ENCODE results near the gene DCHS1.

GRCh38 chr11:6652182-6652581 lies 3.4 kb downstream of the DCHS1 start:
- TF ChIP-seq ZNF423 (CRISPR knock-in tag; IDR thresholded peaks at IDR 0.05) (no peak), CTCF (IDR thresholded peaks at IDR 0.05) (no peak), ZNF317 (CRISPR knock-in tag; IDR thresholded peaks at IDR 0.05; ENCODE audit: borderline replicate concordance, low read depth) (no peak), SP1 (CRISPR knock-in tag; conservative IDR thresholded peaks at IDR 0.05) (no peak), ATF1 (CRISPR knock-in tag; IDR thresholded peaks at IDR 0.05) (no peak), SOX15 (CRISPR knock-in tag; IDR thresholded peaks at IDR 0.05) (no peak), AFF4 (CRISPR knock-in tag; IDR thresholded peaks at IDR 0.05; ENCODE audit: borderline replicate concordance) (no peak), USF1 (CRISPR knock-in tag; IDR thresholded peaks at IDR 0.05) (no peak), SMAD3 (CRISPR knock-in tag; IDR thresholded peaks at IDR 0.05; ENCODE audit: borderline replicate concordance) (no peak), TEAD4 (CRISPR knock-in tag; IDR thresholded peaks at IDR 0.05) (no peak), FOXP1 (CRISPR knock-in tag; IDR thresholded peaks at IDR 0.05; ENCODE audit: borderline replicate concordance) (no peak), USF2 (CRISPR knock-in tag; IDR thresholded peaks at IDR 0.05) (no peak), ATF2 (CRISPR knock-in tag; IDR thresholded peaks at IDR 0.05; ENCODE audit: borderline replicate concordance, low read depth) (no peak), GRHL2 (CRISPR knock-in tag; IDR thresholded peaks at IDR 0.05; ENCODE audit: insufficient replicate concordance, severe bottlenecking) (no peak)
